HG03045 (cell line): Measurements from ENCODE around the gene KRTAP24-1.

Experiments used
- ATAC-seq: cut with Tn5 transposase; IDR thresholded peaks from one replicate; pipeline ENCODE4 v1.9.1; 2021; ENCODE audit warnings: mild to moderate bottlenecking, moderate library complexity; ENCODE audit not compliant: unreplicated experiment

The KRTAP24-1 gene

GRCh38 chr21:30238168-30238567, 44.6 kb downstream of the KRTAP24-1 start:
- ATAC-seq = no peak

- no peak for ATAC-seq
Observed at GRCh38 chr21:30234643-30235042, 48.1 kb downstream of the KRTAP24-1 start.

GRCh38 chr21:30234050-30234449, 48.7 kb downstream of the KRTAP24-1 start:
- ATAC-seq = no peak

DNA sequence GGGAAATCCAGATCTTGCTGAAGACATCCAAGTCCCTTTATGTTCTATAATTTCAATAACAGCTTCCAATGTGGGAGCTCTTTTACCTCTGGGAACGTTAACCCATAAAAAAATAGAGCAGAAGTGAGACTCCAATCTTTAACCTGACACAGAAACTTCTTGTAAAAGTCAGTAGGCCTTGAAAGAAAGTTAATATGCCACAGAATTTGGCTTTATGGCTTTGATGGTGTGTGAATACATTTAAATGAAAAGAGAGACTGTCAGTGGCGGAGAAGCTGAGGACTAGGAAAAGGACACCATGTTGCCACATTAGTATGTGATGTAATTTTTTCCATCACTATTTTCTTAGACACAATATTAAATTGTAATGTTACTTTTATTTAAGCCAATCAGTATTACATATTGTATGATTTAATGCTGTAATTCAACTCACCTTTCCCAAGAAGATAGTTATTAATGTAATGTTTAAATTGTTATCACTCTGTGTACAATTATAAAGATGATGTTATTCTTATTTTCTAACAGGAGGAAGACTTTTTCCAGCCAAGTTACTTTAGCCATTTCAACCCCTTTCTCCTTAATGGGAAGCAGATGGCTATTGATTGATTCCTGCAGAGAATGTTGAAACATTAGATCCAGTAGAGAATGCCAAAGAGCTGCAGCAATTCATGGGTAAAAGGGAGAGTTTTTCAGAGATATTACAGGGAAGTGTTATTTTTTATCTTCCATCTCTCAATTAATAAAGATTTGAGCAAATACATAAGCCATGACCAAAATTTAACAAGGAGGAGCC, 49.3 kb downstream of the KRTAP24-1 start:
- no peak for ATAC-seq

GRCh38 chr21:30232011-30232410, 50.7 kb downstream of the KRTAP24-1 start:
- ATAC-seq = no peak
